SU-DHL-6 (cell line): Measurements from ENCODE around the gene ZSCAN30.
"Not testable (repeated sequence)": the region's sequence is repeated elsewhere in the genome, so short reads cannot be mapped to it uniquely, and the experiment has no call there.

ENCODE experiments used
- EZH2phosphoT487 ChIP-seq: fragments of 200-600 bp; sonication (generic), shearing (Covaris generic); conservative IDR thresholded peaks from 2 replicates; pipeline ENCODE4 v1.6.1; 2018; ENCODE audit warnings: mild to moderate bottlenecking, antibody characterized with exemption, low read length, moderate library complexity, mixed read lengths
- TF ChIP-seq, protein P1 (sequence below): fragments of 200-600 bp; sonication (generic); IDR thresholded peaks from one replicate; pipeline ENCODE4 v1.5.1; 2017; ENCODE audit warnings: antibody characterized with exemption, mild to moderate bottlenecking, low read length, moderate library complexity; ENCODE audit not compliant: insufficient read depth, poor library complexity, severe bottlenecking

DNA sequence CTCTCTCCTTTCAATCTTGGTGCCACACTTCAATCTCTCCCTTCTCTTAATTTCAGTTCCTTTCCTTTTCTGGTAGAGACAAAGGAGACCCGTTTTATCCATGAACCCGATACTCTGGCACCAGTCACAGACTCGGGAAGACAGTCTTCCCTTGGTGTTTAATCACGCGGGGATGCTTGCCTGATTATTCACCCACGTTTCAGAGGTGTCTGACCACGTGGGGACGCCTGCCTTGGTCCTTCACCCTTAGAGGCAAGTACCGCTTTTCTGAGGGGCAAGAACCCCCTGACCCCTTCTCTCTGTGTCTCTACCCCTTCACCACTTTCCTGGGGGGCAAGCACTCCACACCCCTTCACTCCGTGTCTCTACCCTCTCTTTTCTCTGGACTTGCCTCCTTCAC lies 73.4 kb downstream of the ZSCAN30 start:
- TF ChIP-seq, protein P1, sequence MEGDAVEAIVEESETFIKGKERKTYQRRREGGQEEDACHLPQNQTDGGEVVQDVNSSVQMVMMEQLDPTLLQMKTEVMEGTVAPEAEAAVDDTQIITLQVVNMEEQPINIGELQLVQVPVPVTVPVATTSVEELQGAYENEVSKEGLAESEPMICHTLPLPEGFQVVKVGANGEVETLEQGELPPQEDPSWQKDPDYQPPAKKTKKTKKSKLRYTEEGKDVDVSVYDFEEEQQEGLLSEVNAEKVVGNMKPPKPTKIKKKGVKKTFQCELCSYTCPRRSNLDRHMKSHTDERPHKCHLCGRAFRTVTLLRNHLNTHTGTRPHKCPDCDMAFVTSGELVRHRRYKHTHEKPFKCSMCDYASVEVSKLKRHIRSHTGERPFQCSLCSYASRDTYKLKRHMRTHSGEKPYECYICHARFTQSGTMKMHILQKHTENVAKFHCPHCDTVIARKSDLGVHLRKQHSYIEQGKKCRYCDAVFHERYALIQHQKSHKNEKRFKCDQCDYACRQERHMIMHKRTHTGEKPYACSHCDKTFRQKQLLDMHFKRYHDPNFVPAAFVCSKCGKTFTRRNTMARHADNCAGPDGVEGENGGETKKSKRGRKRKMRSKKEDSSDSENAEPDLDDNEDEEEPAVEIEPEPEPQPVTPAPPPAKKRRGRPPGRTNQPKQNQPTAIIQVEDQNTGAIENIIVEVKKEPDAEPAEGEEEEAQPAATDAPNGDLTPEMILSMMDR = not testable (repeated sequence)
- not testable (repeated sequence) for TF ChIP-seq EZH2phosphoT487
